Measurements from ENCODE around the gene UBE2D1. TPM values are rescaled to one million over a fixed set of nuclear protein-coding genes. Genes with fewer than 3 reads are reported as not detected.

Gene UBE2D1
- total and polyA plus RNA-seq, 2 experiments from 2014 or later = 22.1 to 26.6 TPM

DNA sequence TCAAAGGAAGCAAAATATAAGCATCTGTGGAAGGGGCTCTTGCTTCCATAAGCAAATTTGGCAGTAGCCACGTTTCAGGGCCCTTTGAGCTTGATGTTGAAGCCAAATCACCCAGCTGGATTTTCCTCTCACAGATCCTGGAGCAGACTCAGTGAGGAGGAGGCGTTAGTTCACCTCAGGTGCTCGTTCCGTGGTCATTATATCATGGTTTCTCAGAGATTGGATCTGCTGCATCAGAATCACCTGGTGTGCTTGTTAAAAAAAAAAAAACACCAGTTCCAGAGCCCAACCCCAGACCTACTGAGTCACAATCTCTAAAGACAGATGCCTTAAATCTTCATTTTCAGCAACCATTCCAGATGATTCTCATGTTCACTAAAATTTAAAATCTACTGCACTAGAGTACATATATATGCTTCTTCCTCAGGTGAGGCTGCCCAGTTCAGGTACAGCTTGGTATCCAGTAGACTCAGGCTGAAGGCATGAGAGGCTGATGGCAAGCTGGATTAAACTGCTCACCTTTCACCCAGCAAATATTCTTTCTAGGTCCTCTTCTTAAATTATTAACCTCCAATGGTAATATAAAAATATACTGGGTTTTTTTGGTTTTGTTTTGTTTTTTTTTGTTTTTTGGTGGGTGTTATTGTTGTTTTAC lies 75.3 kb downstream of the UBE2D1 start:
- no peak overlapping the region for H3K4me3 ChIP-seq
- no peaks in the 10 kb centered on the region for H3K9me2 ChIP-seq (replicated peaks; ENCODE audit: insufficient read depth)
- no peak for DNase-seq (ENCODE audit: low spot score)
- H3K27me3 ChIP-seq = no peaks in the 10 kb centered on the region
- no peaks in the 10 kb centered on the region for H3K36me3 ChIP-seq (replicated peaks; ENCODE audit: insufficient read depth, low read depth)
- TF ChIP-seq EZH2phosphoT487 (IDR thresholded peaks at IDR 0.05; ENCODE audit: low read depth, severe bottlenecking, unreplicated experiment) = no peak
- TF ChIP-seq EZH2 (IDR thresholded peaks at IDR 0.05; ENCODE audit: borderline replicate concordance) = no peak
- TF ChIP-seq CTCF (IDR thresholded peaks at IDR 0.05; ENCODE audit: poor library complexity) = no peak
- no peaks in the 10 kb centered on the region for H3K9me3 ChIP-seq (ENCODE audit: low read depth)
- H4K20me1 ChIP-seq (ENCODE audit: insufficient read depth, poor library complexity, severe bottlenecking) = no peaks in the 10 kb centered on the region
- H3K4me2 ChIP-seq = no peak overlapping the region
- WGBS (ENCODE audit: low lambda C conversion rate, missing lambda C conversion rate) = 71% methylated on average over 4 of the region's 4 CpGs
- H3K27ac ChIP-seq = no peak overlapping the region
- H3K4me1 ChIP-seq (ENCODE audit: insufficient read depth) = no peaks in the 10 kb centered on the region
- no peaks in the 10 kb centered on the region for H3K79me2 ChIP-seq
- H2AFZ ChIP-seq = no peak overlapping the region

DNA sequence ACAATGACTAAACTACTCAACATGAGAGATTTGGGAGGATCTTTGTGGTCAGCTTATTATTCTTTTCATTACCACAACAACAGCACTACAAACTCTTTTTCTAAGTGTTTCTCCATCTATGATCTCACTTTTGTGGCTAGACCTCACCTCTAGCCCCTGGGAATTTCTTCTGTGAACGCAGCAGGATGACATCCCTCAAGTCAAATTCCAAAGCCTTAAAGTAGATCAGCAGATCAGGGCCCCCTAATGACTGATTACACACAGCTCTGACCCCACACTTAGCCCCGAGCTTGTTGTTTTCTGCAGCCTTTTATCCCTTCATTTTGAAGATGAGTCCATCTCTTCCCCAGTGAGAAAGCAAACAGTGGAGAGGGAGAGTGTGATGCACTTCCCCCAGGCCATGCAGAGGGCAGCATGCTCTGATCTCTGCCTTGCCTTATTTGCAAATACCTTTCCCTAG lies 77.7 kb downstream of the UBE2D1 start:
- H3K9me3 ChIP-seq (ENCODE audit: low read depth) = no peaks in the 10 kb centered on the region
- 14% methylated on average over 2 of the region's 2 CpGs for WGBS (ENCODE audit: low lambda C conversion rate, missing lambda C conversion rate)
- no peaks in the 10 kb centered on the region for H3K9me2 ChIP-seq (replicated peaks; ENCODE audit: insufficient read depth)
- H3K36me3 ChIP-seq (replicated peaks; ENCODE audit: insufficient read depth, low read depth) = no peaks in the 10 kb centered on the region
- DNase-seq (ENCODE audit: low spot score) = no peak
- no peak overlapping the region for H3K4me3 ChIP-seq
- no peak overlapping the region for H3K4me2 ChIP-seq
- no peaks in the 10 kb centered on the region for H3K79me2 ChIP-seq
- no peak overlapping the region for H3K27ac ChIP-seq
- TF ChIP-seq EZH2 (IDR thresholded peaks at IDR 0.05; ENCODE audit: borderline replicate concordance) = no peak
- no peak for TF ChIP-seq CTCF (IDR thresholded peaks at IDR 0.05; ENCODE audit: poor library complexity)
- TF ChIP-seq EZH2phosphoT487 (IDR thresholded peaks at IDR 0.05; ENCODE audit: low read depth, severe bottlenecking, unreplicated experiment) = no peak
- H2AFZ ChIP-seq = no peak overlapping the region
- H4K20me1 ChIP-seq (ENCODE audit: insufficient read depth, poor library complexity, severe bottlenecking) = no peaks in the 10 kb centered on the region
- no peaks in the 10 kb centered on the region for H3K4me1 ChIP-seq (ENCODE audit: insufficient read depth)
- H3K27me3 ChIP-seq = no peaks in the 10 kb centered on the region

- Histone ChIP-seq H2AFZ (no peak overlapping the region), H3K4me1 (ENCODE audit: insufficient read depth) (no peaks in the 10 kb centered on the region), H4K20me1 (ENCODE audit: insufficient read depth, poor library complexity, severe bottlenecking) (no peaks in the 10 kb centered on the region), H3K79me2 (no peaks in the 10 kb centered on the region), H3K27me3 (no peaks in the 10 kb centered on the region), H3K36me3 (replicated peaks; ENCODE audit: insufficient read depth, low read depth) (no peaks in the 10 kb centered on the region), H3K27ac (no peak overlapping the region), H3K9me2 (replicated peaks; ENCODE audit: insufficient read depth) (no peaks in the 10 kb centered on the region), H3K4me3 (no peak overlapping the region), H3K4me2 (no peak overlapping the region), H3K9me3 (ENCODE audit: low read depth) (no peaks in the 10 kb centered on the region)
- DNase-seq (ENCODE audit: low spot score) = peak; percentile 52
- WGBS (ENCODE audit: low lambda C conversion rate, missing lambda C conversion rate) = 51% methylated on average over 5 of the region's 5 CpGs
- TF ChIP-seq EZH2phosphoT487 (IDR thresholded peaks at IDR 0.05; ENCODE audit: low read depth, severe bottlenecking, unreplicated experiment) (no peak), CTCF (IDR thresholded peaks at IDR 0.05; ENCODE audit: poor library complexity) (peak; percentile 62), EZH2 (IDR thresholded peaks at IDR 0.05; ENCODE audit: borderline replicate concordance) (no peak)
Measured at GRCh38 chr10:58414270-58415041, 79.7 kb downstream of the UBE2D1 start.
